ENCODE data around the gene TMEM40. TPM values are rescaled to one million over a fixed set of nuclear protein-coding genes. Genes with fewer than 3 reads are reported as not detected.
A peak's percentile ranks its signal among the peaks of the same experiment; 100 is the strongest.

The TMEM40 gene
- total and polyA plus RNA-seq, 9 of the 15 experiments (the other 6 are each of a cell fraction or from before 2014, with no cell fraction given) = 0.11 to 0.31 (median 0.14) TPM; not detected in 6

DNA sequence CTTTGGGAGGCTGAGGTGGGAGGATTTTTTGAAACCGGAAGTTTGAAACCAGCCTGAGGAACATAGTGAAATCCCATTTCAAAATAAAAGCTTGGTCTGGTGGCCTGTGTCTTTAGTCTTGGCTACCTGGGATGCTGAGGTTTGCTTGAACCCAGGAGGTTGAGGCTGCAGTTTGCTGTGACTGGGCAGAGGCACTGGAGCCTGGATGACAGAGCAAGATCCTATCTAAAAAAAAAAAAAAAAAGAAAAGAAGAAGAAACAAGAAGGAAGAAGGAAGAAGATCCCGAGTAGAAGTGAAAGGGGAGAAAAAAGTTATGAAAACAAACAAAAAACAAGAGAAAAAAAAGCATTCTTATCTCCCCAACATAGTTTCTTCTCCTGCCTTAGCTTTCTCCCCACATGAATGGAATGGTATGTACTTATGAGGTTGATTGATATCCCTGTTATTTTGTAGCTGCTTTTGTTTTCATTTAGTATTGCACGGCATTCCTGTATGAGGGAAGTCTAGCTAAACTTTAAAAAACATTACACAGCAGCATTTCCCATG is 42.4 kb downstream of the TMEM40 start (continued):
- TF ChIP-seq, protein P1, sequence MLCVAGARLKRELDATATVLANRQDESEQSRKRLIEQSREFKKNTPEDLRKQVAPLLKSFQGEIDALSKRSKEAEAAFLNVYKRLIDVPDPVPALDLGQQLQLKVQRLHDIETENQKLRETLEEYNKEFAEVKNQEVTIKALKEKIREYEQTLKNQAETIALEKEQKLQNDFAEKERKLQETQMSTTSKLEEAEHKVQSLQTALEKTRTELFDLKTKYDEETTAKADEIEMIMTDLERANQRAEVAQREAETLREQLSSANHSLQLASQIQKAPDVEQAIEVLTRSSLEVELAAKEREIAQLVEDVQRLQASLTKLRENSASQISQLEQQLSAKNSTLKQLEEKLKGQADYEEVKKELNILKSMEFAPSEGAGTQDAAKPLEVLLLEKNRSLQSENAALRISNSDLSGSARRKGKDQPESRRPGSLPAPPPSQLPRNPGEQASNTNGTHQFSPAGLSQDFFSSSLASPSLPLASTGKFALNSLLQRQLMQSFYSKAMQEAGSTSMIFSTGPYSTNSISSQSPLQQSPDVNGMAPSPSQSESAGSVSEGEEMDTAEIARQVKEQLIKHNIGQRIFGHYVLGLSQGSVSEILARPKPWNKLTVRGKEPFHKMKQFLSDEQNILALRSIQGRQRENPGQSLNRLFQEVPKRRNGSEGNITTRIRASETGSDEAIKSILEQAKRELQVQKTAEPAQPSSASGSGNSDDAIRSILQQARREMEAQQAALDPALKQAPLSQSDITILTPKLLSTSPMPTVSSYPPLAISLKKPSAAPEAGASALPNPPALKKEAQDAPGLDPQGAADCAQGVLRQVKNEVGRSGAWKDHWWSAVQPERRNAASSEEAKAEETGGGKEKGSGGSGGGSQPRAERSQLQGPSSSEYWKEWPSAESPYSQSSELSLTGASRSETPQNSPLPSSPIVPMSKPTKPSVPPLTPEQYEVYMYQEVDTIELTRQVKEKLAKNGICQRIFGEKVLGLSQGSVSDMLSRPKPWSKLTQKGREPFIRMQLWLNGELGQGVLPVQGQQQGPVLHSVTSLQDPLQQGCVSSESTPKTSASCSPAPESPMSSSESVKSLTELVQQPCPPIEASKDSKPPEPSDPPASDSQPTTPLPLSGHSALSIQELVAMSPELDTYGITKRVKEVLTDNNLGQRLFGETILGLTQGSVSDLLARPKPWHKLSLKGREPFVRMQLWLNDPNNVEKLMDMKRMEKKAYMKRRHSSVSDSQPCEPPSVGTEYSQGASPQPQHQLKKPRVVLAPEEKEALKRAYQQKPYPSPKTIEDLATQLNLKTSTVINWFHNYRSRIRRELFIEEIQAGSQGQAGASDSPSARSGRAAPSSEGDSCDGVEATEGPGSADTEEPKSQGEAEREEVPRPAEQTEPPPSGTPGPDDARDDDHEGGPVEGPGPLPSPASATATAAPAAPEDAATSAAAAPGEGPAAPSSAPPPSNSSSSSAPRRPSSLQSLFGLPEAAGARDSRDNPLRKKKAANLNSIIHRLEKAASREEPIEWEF (CRISPR knock-in tag; IDR thresholded peaks at IDR 0.05) = no peak
- TF ChIP-seq SOX6 (IDR thresholded peaks at IDR 0.05) = peak; percentile 11; the same call in 1 of the 2 replicates
- TF ChIP-seq, protein P2, sequence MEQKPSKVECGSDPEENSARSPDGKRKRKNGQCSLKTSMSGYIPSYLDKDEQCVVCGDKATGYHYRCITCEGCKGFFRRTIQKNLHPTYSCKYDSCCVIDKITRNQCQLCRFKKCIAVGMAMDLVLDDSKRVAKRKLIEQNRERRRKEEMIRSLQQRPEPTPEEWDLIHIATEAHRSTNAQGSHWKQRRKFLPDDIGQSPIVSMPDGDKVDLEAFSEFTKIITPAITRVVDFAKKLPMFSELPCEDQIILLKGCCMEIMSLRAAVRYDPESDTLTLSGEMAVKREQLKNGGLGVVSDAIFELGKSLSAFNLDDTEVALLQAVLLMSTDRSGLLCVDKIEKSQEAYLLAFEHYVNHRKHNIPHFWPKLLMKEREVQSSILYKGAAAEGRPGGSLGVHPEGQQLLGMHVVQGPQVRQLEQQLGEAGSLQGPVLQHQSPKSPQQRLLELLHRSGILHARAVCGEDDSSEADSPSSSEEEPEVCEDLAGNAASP (IDR thresholded peaks at IDR 0.05) = no peak
- TF ChIP-seq NFIX (CRISPR knock-in tag; IDR thresholded peaks at IDR 0.05; ENCODE audit: low read depth) = no peak
- TF ChIP-seq, protein P3, sequence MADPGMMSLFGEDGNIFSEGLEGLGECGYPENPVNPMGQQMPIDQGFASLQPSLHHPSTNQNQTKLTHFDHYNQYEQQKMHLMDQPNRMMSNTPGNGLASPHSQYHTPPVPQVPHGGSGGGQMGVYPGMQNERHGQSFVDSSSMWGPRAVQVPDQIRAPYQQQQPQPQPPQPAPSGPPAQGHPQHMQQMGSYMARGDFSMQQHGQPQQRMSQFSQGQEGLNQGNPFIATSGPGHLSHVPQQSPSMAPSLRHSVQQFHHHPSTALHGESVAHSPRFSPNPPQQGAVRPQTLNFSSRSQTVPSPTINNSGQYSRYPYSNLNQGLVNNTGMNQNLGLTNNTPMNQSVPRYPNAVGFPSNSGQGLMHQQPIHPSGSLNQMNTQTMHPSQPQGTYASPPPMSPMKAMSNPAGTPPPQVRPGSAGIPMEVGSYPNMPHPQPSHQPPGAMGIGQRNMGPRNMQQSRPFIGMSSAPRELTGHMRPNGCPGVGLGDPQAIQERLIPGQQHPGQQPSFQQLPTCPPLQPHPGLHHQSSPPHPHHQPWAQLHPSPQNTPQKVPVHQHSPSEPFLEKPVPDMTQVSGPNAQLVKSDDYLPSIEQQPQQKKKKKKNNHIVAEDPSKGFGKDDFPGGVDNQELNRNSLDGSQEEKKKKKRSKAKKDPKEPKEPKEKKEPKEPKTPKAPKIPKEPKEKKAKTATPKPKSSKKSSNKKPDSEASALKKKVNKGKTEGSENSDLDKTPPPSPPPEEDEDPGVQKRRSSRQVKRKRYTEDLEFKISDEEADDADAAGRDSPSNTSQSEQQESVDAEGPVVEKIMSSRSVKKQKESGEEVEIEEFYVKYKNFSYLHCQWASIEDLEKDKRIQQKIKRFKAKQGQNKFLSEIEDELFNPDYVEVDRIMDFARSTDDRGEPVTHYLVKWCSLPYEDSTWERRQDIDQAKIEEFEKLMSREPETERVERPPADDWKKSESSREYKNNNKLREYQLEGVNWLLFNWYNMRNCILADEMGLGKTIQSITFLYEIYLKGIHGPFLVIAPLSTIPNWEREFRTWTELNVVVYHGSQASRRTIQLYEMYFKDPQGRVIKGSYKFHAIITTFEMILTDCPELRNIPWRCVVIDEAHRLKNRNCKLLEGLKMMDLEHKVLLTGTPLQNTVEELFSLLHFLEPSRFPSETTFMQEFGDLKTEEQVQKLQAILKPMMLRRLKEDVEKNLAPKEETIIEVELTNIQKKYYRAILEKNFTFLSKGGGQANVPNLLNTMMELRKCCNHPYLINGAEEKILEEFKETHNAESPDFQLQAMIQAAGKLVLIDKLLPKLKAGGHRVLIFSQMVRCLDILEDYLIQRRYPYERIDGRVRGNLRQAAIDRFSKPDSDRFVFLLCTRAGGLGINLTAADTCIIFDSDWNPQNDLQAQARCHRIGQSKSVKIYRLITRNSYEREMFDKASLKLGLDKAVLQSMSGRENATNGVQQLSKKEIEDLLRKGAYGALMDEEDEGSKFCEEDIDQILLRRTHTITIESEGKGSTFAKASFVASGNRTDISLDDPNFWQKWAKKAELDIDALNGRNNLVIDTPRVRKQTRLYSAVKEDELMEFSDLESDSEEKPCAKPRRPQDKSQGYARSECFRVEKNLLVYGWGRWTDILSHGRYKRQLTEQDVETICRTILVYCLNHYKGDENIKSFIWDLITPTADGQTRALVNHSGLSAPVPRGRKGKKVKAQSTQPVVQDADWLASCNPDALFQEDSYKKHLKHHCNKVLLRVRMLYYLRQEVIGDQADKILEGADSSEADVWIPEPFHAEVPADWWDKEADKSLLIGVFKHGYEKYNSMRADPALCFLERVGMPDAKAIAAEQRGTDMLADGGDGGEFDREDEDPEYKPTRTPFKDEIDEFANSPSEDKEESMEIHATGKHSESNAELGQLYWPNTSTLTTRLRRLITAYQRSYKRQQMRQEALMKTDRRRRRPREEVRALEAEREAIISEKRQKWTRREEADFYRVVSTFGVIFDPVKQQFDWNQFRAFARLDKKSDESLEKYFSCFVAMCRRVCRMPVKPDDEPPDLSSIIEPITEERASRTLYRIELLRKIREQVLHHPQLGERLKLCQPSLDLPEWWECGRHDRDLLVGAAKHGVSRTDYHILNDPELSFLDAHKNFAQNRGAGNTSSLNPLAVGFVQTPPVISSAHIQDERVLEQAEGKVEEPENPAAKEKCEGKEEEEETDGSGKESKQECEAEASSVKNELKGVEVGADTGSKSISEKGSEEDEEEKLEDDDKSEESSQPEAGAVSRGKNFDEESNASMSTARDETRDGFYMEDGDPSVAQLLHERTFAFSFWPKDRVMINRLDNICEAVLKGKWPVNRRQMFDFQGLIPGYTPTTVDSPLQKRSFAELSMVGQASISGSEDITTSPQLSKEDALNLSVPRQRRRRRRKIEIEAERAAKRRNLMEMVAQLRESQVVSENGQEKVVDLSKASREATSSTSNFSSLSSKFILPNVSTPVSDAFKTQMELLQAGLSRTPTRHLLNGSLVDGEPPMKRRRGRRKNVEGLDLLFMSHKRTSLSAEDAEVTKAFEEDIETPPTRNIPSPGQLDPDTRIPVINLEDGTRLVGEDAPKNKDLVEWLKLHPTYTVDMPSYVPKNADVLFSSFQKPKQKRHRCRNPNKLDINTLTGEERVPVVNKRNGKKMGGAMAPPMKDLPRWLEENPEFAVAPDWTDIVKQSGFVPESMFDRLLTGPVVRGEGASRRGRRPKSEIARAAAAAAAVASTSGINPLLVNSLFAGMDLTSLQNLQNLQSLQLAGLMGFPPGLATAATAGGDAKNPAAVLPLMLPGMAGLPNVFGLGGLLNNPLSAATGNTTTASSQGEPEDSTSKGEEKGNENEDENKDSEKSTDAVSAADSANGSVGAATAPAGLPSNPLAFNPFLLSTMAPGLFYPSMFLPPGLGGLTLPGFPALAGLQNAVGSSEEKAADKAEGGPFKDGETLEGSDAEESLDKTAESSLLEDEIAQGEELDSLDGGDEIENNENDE (IDR thresholded peaks at IDR 0.05; ENCODE audit: low read depth, low read length) = no peak
- TF ChIP-seq ASH1L (IDR thresholded peaks at IDR 0.05; ENCODE audit: borderline replicate concordance, low read depth, partially characterized antibody) = peak; percentile 31
- peak; percentile 73 to 84 for TF ChIP-seq FOXK2 (conservative IDR thresholded peaks at IDR 0.05 in 1 of 2, IDR thresholded peaks at IDR 0.05 in 1 of 2; ENCODE audit: low read depth in 2 of 2)
- no peak for TF ChIP-seq MCM3 (IDR thresholded peaks at IDR 0.05)
- TF ChIP-seq TSC22D4 (tag; IDR thresholded peaks at IDR 0.05) = no peak
- TF ChIP-seq MAFK (IDR thresholded peaks at IDR 0.05; ENCODE audit: low read length) = peak; percentile 19; the same call in 1 of the 2 replicates
